Measurements from ENCODE around the gene KITLG.

DNA sequence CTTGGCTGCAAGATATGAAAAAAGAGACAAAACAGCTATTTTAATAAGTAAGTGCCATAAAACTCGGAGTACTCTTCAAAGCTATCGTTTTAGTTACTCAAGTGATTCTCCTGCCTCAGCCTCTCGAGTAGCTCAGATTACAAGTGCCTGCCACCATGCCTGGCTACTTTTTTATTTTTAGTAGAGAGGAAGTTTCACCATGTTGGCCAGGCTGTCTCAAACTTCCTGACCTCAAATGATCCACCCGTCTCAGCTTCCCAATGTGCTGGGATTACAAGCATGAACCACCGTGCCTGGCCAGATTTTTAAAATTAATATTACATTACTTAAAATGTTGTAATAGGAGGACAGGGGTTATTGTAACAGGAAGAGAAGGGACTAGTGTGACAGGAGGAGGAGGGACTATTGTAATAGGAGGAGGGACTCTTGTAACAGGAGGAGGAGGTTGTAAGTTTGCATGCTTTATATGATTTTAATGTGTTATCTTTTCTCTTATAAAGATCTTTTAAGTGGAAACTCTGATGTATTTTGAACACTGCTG, 61.3 kb downstream of the KITLG start:
- TF ChIP-seq, protein P1, sequence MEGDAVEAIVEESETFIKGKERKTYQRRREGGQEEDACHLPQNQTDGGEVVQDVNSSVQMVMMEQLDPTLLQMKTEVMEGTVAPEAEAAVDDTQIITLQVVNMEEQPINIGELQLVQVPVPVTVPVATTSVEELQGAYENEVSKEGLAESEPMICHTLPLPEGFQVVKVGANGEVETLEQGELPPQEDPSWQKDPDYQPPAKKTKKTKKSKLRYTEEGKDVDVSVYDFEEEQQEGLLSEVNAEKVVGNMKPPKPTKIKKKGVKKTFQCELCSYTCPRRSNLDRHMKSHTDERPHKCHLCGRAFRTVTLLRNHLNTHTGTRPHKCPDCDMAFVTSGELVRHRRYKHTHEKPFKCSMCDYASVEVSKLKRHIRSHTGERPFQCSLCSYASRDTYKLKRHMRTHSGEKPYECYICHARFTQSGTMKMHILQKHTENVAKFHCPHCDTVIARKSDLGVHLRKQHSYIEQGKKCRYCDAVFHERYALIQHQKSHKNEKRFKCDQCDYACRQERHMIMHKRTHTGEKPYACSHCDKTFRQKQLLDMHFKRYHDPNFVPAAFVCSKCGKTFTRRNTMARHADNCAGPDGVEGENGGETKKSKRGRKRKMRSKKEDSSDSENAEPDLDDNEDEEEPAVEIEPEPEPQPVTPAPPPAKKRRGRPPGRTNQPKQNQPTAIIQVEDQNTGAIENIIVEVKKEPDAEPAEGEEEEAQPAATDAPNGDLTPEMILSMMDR (IDR thresholded peaks at IDR 0.05; ENCODE audit: low read length): no peak
- no peak for TF ChIP-seq EZH2 (optimal IDR thresholded peaks at IDR 0.05; ENCODE audit: low read depth, low read length)

Measured in MM.1S (cell line).